Activated CD8-positive, alpha-beta memory T cell treated with anti-CD3 and anti-CD28 coated beads for 24 hours (primary cell): ENCODE measurements around the gene MAPK10.

ENCODE experiments used
- DNase-seq: peaks from one replicate; pipeline ENCODE4 v3.0.0-alpha.2; 2020

The MAPK10 gene

GRCh38 chr4:86271057-86271456 is 88.8 kb downstream of the MAPK10 start:
- DNase-seq: no peak

- DNase-seq: no peak
These were observed 90.5 kb downstream of the MAPK10 start for GRCh38 chr4:86269354-86269753.

GRCh38 chr4:86264241-86264640 is 95.6 kb downstream of the MAPK10 start:
- DNase-seq: no peak

- no peak for DNase-seq
These were observed 98.2 kb downstream of the MAPK10 start for GRCh38 chr4:86261636-86262035.

- DNase-seq: no peak
These were observed 103.8 kb downstream of the MAPK10 start for GRCh38 chr4:86256086-86256485.

- DNase-seq: no peak
These were observed 109.2 kb downstream of the MAPK10 start for GRCh38 chr4:86250619-86251018.

GRCh38 chr4:86250006-86250405 is 109.8 kb downstream of the MAPK10 start:
- DNase-seq: no peak

GRCh38 chr4:86249074-86249473 is 110.8 kb downstream of the MAPK10 start:
- no peak for DNase-seq

- no peak for DNase-seq
These were observed 111.9 kb downstream of the MAPK10 start for GRCh38 chr4:86247906-86248305.

GRCh38 chr4:86247320-86247719 is 112.5 kb downstream of the MAPK10 start:
- no peak for DNase-seq

GRCh38 chr4:86243750-86244149 is 116.1 kb downstream of the MAPK10 start:
- DNase-seq: no peak

GRCh38 chr4:86242677-86243076 is 117.2 kb downstream of the MAPK10 start:
- no peak for DNase-seq

GRCh38 chr4:86235549-86235948 is 124.3 kb downstream of the MAPK10 start:
- DNase-seq: no peak

- no peak for DNase-seq
These were observed 126.2 kb downstream of the MAPK10 start for GRCh38 chr4:86233681-86234080.

- DNase-seq: no peak
These were observed 126.8 kb downstream of the MAPK10 start for GRCh38 chr4:86233090-86233489.

- DNase-seq: no peak
These were observed 136.4 kb downstream of the MAPK10 start for GRCh38 chr4:86223472-86223871.

GRCh38 chr4:86221002-86221401 is 138.9 kb downstream of the MAPK10 start:
- no peak for DNase-seq

- no peak for DNase-seq
These were observed 139.7 kb downstream of the MAPK10 start for GRCh38 chr4:86220121-86220520.

GRCh38 chr4:86218746-86219473 is 140.9 kb downstream of the MAPK10 start:
- DNase-seq: no peak

- no peak for DNase-seq
These were observed 156.7 kb downstream of the MAPK10 start for GRCh38 chr4:86203176-86203575.

- no peak for DNase-seq
These were observed 174.2 kb downstream of the MAPK10 start for GRCh38 chr4:86185659-86186058.

GRCh38 chr4:86184901-86185285 is 175.0 kb downstream of the MAPK10 start:
- no peak for DNase-seq

- no peak for DNase-seq
These were observed 175.5 kb downstream of the MAPK10 start for GRCh38 chr4:86184216-86184900.

- DNase-seq: no peak
These were observed 178.3 kb downstream of the MAPK10 start for GRCh38 chr4:86181585-86181984.

- DNase-seq: no peak
These were observed 181.6 kb downstream of the MAPK10 start for GRCh38 chr4:86178211-86178610.
